DOHH2 (cell line): ENCODE data around the gene PRSS38.

Experiments used
- H3F3A ChIP-seq: fragments of 200-600 bp; sonication (generic), shearing (Covaris generic); 2 replicates; pipeline ENCODE4 v1.6.0; 2016; ENCODE audit warnings: antibody characterized with exemption, mild to moderate bottlenecking; ENCODE audit not compliant: control insufficient read depth, insufficient read depth
- H3K27ac ChIP-seq: fragments of 200-600 bp; sonication (generic); 2 replicates; pipeline ENCODE4 v1.5.1; 2014; ENCODE audit warnings: low read depth, mild to moderate bottlenecking, low read length, moderate library complexity
- H3K27me3 ChIP-seq: fragments of 200-600 bp; sonication (generic); 2 replicates; pipeline ENCODE4 v1.6.1; 2014; ENCODE audit warnings: mild to moderate bottlenecking, low read length, mixed read lengths; ENCODE audit not compliant: control insufficient read depth
- H3K36me3 ChIP-seq: fragments of 200-600 bp; sonication (generic); 2 replicates; pipeline ENCODE4 v1.6.1; 2014; ENCODE audit warnings: mild to moderate bottlenecking, low read length, moderate library complexity, mixed read lengths; ENCODE audit not compliant: control insufficient read depth
- H3K4me1 ChIP-seq: fragments of 200-600 bp; sonication (generic); 2 replicates; pipeline ENCODE4 v1.6.1; 2014; ENCODE audit warnings: mild to moderate bottlenecking, low read length, mixed read lengths; ENCODE audit not compliant: control insufficient read depth
- H3K4me2 ChIP-seq: fragments of 200-600 bp; sonication (generic); 2 replicates; pipeline ENCODE4 v1.6.0; 2014; ENCODE audit warnings: mild to moderate bottlenecking, low read length, moderate library complexity
- H3K4me3 ChIP-seq: fragments of 200-600 bp; sonication (generic); 2 replicates; pipeline ENCODE4 v1.5.1; 2014; ENCODE audit warnings: mild to moderate bottlenecking, low read length, mixed read lengths
- H3K79me2 ChIP-seq: fragments of 200-600 bp; sonication (generic); 2 replicates; pipeline ENCODE4 v1.6.1; 2014; ENCODE audit warnings: mild to moderate bottlenecking, low read length, mixed read lengths; ENCODE audit not compliant: control insufficient read depth
- H3K9me2 ChIP-seq: fragments of 200-600 bp; sonication (generic); replicated peaks from 2 replicates; pipeline ENCODE4 v1.6.1; 2014; ENCODE audit warnings: mild to moderate bottlenecking, low read length, mixed read lengths; ENCODE audit not compliant: control insufficient read depth
- H3K9me3 ChIP-seq: fragments of 200-600 bp; sonication (generic); 2 replicates; pipeline ENCODE4 v1.6.1; 2014; ENCODE audit warnings: antibody characterized with exemption, low read length, mixed read lengths; ENCODE audit not compliant: control insufficient read depth, insufficient read depth
- H4K20me1 ChIP-seq: fragments of 200-600 bp; sonication (generic); 2 replicates; pipeline ENCODE4 v1.6.0; 2014; ENCODE audit warnings: low read depth, mild to moderate bottlenecking, antibody characterized with exemption, low read length, moderate library complexity; ENCODE audit not compliant: control insufficient read depth, insufficient read depth
- CTCF ChIP-seq: fragments of 200-600 bp; sonication (generic); IDR thresholded peaks from one replicate; pipeline ENCODE4 v1.5.1; 2014; ENCODE audit warnings: antibody characterized with exemption, mild to moderate bottlenecking, low read depth, low read length; ENCODE audit not compliant: poor library complexity, severe bottlenecking
- EZH2phosphoT487 ChIP-seq: fragments of 200-600 bp; sonication (generic); IDR thresholded peaks from 2 replicates; pipeline ENCODE4 v1.6.1; 2017; ENCODE audit warnings: borderline replicate concordance, mild to moderate bottlenecking, antibody characterized with exemption, low read length, moderate library complexity, mixed read lengths

The PRSS38 gene

GRCh38 chr1:227803933-227804332 is 11.5 kb upstream of the PRSS38 start:
- Histone ChIP-seq H3K4me3 (no peak overlapping the region), H4K20me1 (no peaks in the 10 kb centered on the region), H3K4me1 (no peaks in the 10 kb centered on the region), H3K79me2 (no peaks in the 10 kb centered on the region), H3K4me2 (no peak overlapping the region), H3K27me3 (no peaks in the 10 kb centered on the region; the same call in 1 of the 2 replicates), H3K9me3 (0 out of 2 replicates have a peak, but pooled peaks cover 3% of the 10 kb centered on the region), H3K36me3 (no peaks in the 10 kb centered on the region), H3K27ac (no peak overlapping the region), H3K9me2 (no peaks in the 10 kb centered on the region), H3F3A (no peaks in the 10 kb centered on the region)
- no peak for TF ChIP-seq EZH2phosphoT487
- TF ChIP-seq CTCF: no peak

- no peaks in the 10 kb centered on the region for H3F3A ChIP-seq
- H3K9me3 ChIP-seq: 0 out of 2 replicates have a peak, but pooled peaks cover 3% of the 10 kb centered on the region
- no peak overlapping the region for H3K27ac ChIP-seq
- no peaks in the 10 kb centered on the region for H3K4me1 ChIP-seq
- no peaks in the 10 kb centered on the region for H3K79me2 ChIP-seq
- H3K9me2 ChIP-seq: no peaks in the 10 kb centered on the region
- no peaks in the 10 kb centered on the region for H4K20me1 ChIP-seq
- no peak overlapping the region for H3K4me2 ChIP-seq
- H3K27me3 ChIP-seq: no peaks in the 10 kb centered on the region
- no peak overlapping the region for H3K4me3 ChIP-seq
- H3K36me3 ChIP-seq: no peaks in the 10 kb centered on the region
- no peak for TF ChIP-seq CTCF
- no peak for TF ChIP-seq EZH2phosphoT487
These were observed 9.8 kb upstream of the PRSS38 start for GRCh38 chr1:227805606-227806197.

GRCh38 chr1:227808566-227808965 is 6.9 kb upstream of the PRSS38 start:
- no peaks in the 10 kb centered on the region for H4K20me1 ChIP-seq
- H3K4me3 ChIP-seq: no peak overlapping the region
- no peak overlapping the region for H3K4me2 ChIP-seq
- no peaks in the 10 kb centered on the region for H3F3A ChIP-seq
- no peaks in the 10 kb centered on the region for H3K9me2 ChIP-seq
- no peaks in the 10 kb centered on the region for H3K79me2 ChIP-seq
- H3K27me3 ChIP-seq: no peaks in the 10 kb centered on the region
- no peak overlapping the region for H3K27ac ChIP-seq
- TF ChIP-seq CTCF (no peak), EZH2phosphoT487 (no peak)
- no peaks in the 10 kb centered on the region for H3K36me3 ChIP-seq
- H3K9me3 ChIP-seq: 0 out of 2 replicates have a peak, but pooled peaks cover 3% of the 10 kb centered on the region
- H3K4me1 ChIP-seq: no peaks in the 10 kb centered on the region
